NT2/D1 (cell line): Measurements from ENCODE around the gene IFI27L2.

ENCODE experiments used
- DNase-seq: peaks from one replicate; pipeline ENCODE4 v3.0.0-alpha.2; 2011; ENCODE audit warnings: low read depth, low spot score
- H3K27me3 ChIP-seq: 2 replicates; pipeline ENCODE4 v1.6.0; 2011; ENCODE audit warnings: mild to moderate bottlenecking; ENCODE audit not compliant: insufficient read length, insufficient read depth
- H3K36me3 ChIP-seq: 2 replicates; pipeline ENCODE4 v1.6.1; 2011; ENCODE audit warnings: mild to moderate bottlenecking, low read length, mixed read lengths; ENCODE audit not compliant: insufficient read depth, insufficient read length
- H3K4me1 ChIP-seq: 2 replicates; pipeline ENCODE4 v1.5.1; 2011; ENCODE audit not compliant: insufficient read depth, insufficient read length
- H3K4me3 ChIP-seq: 2 replicates; pipeline ENCODE4 v1.5.1; 2011; ENCODE audit warnings: low read depth; ENCODE audit not compliant: insufficient read length
- H3K9ac ChIP-seq: 2 replicates; pipeline ENCODE4 v1.6.0; 2011; ENCODE audit warnings: low read depth; ENCODE audit not compliant: insufficient read length
- H3K9me3 ChIP-seq: 2 replicates; pipeline ENCODE4 v1.5.1; 2011; ENCODE audit warnings: mild to moderate bottlenecking, low read length; ENCODE audit not compliant: insufficient read depth
- SUZ12 ChIP-seq: IDR thresholded peaks from 2 replicates; pipeline ENCODE4 v1.6.1; 2011; ENCODE audit not compliant: insufficient read length, insufficient read depth; ENCODE audit errors: extremely low read depth
- YY1 ChIP-seq: IDR thresholded peaks from 2 replicates; pipeline ENCODE4 v1.6.1; 2011; ENCODE audit not compliant: insufficient read length, insufficient read depth
- ZNF274 ChIP-seq: IDR thresholded peaks from 2 replicates; pipeline ENCODE4 v1.6.1; 2011; ENCODE audit warnings: mild to moderate bottlenecking, low read depth, low read length

Gene IFI27L2

GRCh38 chr14:94110552-94111181 is 18.7 kb downstream of the IFI27L2 start, which contains the start of gene IFI27:
TSS of gene IFI27 (plus strand) at chr14:94110736.
- Histone ChIP-seq H3K36me3 (no peaks in the 10 kb centered on the region), H3K4me3 (no peak within 1 kb of the TSS), H3K9ac (no peak within 1 kb of the TSS), H3K4me1 (peaks cover 5% of the 10 kb centered on the region), H3K9me3 (no peaks in the 10 kb centered on the region), H3K27me3 (no peaks in the 10 kb centered on the region)
- no peak for TF ChIP-seq ZNF274
- TF ChIP-seq SUZ12 = no peak
- no peak for TF ChIP-seq YY1
- no peak for DNase-seq

GRCh38 chr14:94109915-94110250 is 19.5 kb downstream of the IFI27L2 start:
- Histone ChIP-seq H3K36me3 (no peaks in the 10 kb centered on the region), H3K27me3 (no peaks in the 10 kb centered on the region), H3K4me1 (peaks cover 5% of the 10 kb centered on the region), H3K9me3 (no peaks in the 10 kb centered on the region), H3K9ac (no peak overlapping the region), H3K4me3 (no peak overlapping the region)
- TF ChIP-seq ZNF274 (no peak), SUZ12 (no peak), YY1 (no peak)
- DNase-seq = no peak

- H3K36me3 ChIP-seq = peaks cover 23% of the 10 kb centered on the region
- H3K4me1 ChIP-seq = peaks cover under 1% of the 10 kb centered on the region
- no peak overlapping the region for H3K9ac ChIP-seq
- H3K27me3 ChIP-seq = no peaks in the 10 kb centered on the region
- no peak for DNase-seq
- no peaks in the 10 kb centered on the region for H3K9me3 ChIP-seq
- no peak overlapping the region for H3K4me3 ChIP-seq
- TF ChIP-seq YY1 = no peak
- TF ChIP-seq SUZ12 = no peak
- no peak for TF ChIP-seq ZNF274
These were observed 24.7 kb downstream of the IFI27L2 start for GRCh38 chr14:94104731-94105130.

DNA sequence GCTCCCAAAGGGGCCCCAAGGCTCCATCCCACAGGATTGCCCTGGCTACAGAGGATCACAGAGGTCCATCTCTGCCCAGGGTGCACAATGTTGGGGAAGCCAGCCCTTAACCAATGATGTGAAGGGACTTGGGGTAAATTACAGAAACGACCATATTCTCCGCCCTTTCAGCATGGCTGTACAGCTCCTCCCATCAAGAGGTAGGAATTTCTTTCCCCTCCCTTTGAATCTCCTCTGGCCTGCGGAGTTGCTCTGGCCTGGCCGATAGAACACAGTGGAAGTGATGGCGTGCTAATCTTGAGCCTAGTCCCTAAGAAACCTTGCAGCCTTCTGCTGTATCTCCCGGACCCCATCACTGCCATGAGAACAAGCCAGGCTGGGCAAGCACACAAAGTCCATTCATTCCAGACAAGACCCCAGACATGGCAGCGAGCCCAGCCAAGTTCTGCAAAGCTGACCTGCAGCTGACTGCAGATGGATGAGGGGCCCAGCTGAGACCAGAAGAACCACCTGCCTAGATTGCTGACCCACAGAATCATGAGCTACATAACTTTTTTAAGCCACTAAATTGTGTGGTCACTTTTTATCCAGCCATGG is 25.8 kb downstream of the IFI27L2 start:
- Histone ChIP-seq H3K27me3 (no peaks in the 10 kb centered on the region), H3K36me3 (peaks cover 28% of the 10 kb centered on the region), H3K9me3 (no peaks in the 10 kb centered on the region), H3K4me1 (no peaks in the 10 kb centered on the region), H3K4me3 (no peak overlapping the region), H3K9ac (no peak overlapping the region)
- DNase-seq = no peak
- no peak for TF ChIP-seq ZNF274
- no peak for TF ChIP-seq YY1
- no peak for TF ChIP-seq SUZ12

GRCh38 chr14:94102768-94103482 is 26.5 kb downstream of the IFI27L2 start:
- Histone ChIP-seq H3K4me1 (no peaks in the 10 kb centered on the region), H3K9me3 (no peaks in the 10 kb centered on the region), H3K36me3 (peaks cover 35% of the 10 kb centered on the region), H3K9ac (no peak overlapping the region), H3K27me3 (no peaks in the 10 kb centered on the region), H3K4me3 (no peak overlapping the region)
- no peak for DNase-seq
- TF ChIP-seq ZNF274 (no peak), YY1 (no peak), SUZ12 (no peak)

- DNase-seq = no peak
- Histone ChIP-seq H3K27me3 (no peaks in the 10 kb centered on the region), H3K4me1 (no peaks in the 10 kb centered on the region), H3K9ac (no peak overlapping the region), H3K36me3 (peaks cover 44% of the 10 kb centered on the region), H3K4me3 (no peak overlapping the region), H3K9me3 (no peaks in the 10 kb centered on the region)
- TF ChIP-seq YY1 (no peak), SUZ12 (no peak), ZNF274 (no peak)
These were observed 27.7 kb downstream of the IFI27L2 start for GRCh38 chr14:94101748-94102147.

DNA sequence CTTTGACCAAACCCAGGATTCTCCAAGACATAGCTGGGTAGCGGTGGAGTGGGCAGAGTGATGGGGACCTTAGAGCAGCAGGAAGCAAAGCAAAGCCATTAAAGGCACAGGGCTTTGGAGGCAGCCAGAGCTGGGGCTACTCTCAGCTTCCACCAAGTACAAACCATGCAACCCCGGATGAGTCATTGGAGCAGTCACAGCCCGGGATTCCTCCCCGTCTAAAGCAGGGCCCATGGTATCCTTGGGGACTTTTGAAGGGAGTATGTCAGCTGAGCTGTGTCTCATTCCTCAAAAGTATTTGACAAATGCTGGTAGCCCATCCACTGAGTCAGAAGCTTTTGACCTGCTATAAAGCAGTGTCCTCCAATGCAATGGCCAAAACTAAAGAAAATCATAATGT is 28.6 kb downstream of the IFI27L2 start:
- H3K36me3 ChIP-seq = peaks cover 46% of the 10 kb centered on the region
- H3K4me1 ChIP-seq = no peaks in the 10 kb centered on the region
- H3K27me3 ChIP-seq = no peaks in the 10 kb centered on the region
- H3K9me3 ChIP-seq = no peaks in the 10 kb centered on the region
- no peak overlapping the region for H3K9ac ChIP-seq
- TF ChIP-seq ZNF274 = no peak
- TF ChIP-seq YY1 = no peak
- H3K4me3 ChIP-seq = no peak overlapping the region
- DNase-seq = no peak
